Measurements from ENCODE around the gene A4GALT.

The A4GALT gene

DNA sequence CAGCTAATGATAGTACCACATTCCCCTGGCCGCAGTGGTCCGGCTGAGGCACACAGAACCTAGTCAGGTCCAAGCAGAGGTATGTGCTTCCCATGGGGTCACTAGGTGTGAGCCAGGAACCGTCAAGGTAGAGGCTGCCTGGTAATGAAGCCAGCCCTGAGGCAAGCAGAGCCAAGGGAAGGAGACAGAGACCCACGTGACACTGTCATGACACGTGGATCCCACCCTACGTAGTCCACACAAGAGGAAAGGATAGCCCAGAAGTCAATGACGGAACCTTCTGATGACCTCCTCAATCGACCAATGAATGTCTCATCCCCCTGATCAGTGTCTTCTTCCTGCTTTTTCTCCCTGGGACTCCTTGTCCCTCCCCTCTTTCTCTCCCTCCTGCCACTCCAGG is 19.0 kb downstream of the A4GALT start:
- DNase-seq (ENCODE audit: low spot score) = no peak

DNA sequence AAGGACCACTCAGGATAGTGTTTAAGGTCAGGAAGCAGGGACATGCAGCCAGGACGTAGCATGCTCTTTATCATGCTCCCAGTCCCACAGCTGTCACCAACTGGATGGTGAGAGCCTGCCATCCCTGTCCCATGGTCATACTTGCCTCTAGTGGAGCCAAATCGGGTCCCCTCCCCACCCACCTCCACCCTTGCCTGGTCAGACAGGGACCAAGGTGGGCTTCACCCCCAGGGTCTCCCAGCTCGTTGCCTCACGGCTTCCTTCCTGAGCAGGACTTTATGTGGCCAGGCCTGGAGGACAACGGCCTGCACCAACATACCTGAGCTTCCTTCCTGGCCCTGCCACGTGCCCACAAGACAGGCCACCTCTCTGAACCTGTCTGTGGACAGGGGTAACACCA is 19.8 kb downstream of the A4GALT start:
- DNase-seq (ENCODE audit: low spot score) = no peak

DNA sequence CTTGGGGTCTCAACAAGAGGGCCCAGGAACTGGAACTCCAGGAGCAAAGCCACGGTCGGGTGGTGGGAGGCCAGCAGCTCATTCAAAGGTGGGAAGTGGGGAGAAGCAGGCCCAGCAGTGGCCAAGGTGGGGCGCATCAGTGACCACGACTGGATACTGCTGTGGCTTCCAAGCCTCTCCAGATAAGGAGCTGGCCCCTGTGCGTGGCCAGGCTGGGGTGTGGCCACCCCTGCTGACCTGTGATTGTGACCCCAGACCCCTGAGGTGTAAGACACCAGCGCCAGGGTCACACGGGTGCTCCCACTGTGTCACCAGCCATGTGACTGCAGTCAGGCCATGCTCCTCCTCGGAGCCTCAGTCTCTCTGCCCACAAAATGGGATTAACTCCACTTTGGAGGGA is 20.3 kb downstream of the A4GALT start:
- no peak for DNase-seq (ENCODE audit: low spot score)

DNA sequence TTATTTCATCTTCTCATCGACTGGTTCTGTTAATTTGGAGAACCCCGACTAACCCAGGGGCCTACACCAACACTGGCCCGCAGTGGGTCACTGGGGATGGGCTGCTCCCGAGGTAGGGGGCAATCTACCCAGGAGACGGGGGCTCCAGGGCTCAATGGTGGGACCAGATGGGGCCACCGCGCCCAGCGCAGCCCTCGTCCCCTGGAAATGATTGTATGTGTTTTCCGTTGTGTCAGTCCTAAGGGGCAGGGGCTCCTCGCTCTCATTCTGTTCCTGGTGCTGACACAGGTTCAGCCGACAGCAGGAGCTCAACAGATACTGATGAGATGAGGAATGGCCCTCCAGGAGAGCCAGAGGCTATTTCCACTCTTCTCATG is 20.7 kb downstream of the A4GALT start:
- no peak for DNase-seq (ENCODE audit: low spot score)

DNA sequence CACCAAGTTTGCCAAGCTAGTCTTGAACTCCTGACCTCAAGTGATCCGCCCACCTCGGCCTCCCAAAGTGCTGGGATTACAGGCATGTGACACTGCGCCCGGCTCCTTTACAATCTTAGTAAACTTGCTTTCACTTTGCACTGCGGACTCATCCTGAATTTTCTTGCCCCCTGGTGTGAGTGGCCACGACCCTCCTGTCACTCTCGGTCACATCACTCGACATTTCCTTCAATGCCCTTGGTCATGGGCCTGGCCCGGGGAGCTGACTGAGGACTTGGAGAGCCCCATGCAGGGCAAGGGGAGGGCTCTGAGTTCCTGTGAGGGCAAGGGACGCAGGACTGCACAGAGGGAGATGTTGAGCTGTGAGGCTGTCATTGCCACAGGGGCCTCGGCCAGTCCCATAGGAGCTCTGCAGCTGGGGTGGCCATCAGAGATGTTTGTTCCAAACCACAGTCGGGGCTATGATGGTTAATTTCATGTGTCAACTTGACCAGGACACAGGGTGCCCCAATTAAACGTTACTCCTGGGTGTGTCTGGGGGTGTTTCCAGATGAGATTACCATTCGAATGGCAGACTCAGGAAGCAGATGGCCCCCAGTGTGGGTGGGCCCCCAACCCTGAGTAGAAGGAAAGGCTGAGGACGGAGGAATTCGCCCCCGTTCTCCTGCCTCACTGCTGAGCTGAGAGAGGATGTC is 21.2 kb downstream of the A4GALT start:
- no peak for DNase-seq (ENCODE audit: low spot score)

DNA sequence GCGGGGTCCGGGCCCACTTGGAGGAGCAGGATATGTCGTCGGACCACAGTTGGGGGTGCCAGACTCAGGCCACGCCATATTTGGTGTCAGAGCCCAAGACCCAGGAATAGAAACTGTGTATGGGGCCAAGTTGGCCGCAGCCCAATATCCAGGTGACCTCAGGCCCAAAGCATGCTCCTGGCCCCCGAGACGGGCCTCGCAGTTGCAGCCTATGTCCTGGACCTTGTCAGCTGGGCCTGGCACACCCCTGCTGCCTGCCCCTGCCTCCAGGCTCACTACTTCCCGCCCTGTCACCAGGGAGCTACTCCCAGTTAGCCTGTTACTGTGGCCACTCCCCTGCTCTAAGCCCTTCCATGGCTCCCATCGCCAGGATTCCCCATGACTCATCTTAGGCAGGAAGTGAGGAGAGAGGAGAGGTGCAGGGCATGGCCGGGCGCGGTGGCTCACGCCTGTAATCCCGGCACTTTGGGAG is 23.1 kb downstream of the A4GALT start:
- peak; percentile 93 for DNase-seq (ENCODE audit: low spot score)

DNA sequence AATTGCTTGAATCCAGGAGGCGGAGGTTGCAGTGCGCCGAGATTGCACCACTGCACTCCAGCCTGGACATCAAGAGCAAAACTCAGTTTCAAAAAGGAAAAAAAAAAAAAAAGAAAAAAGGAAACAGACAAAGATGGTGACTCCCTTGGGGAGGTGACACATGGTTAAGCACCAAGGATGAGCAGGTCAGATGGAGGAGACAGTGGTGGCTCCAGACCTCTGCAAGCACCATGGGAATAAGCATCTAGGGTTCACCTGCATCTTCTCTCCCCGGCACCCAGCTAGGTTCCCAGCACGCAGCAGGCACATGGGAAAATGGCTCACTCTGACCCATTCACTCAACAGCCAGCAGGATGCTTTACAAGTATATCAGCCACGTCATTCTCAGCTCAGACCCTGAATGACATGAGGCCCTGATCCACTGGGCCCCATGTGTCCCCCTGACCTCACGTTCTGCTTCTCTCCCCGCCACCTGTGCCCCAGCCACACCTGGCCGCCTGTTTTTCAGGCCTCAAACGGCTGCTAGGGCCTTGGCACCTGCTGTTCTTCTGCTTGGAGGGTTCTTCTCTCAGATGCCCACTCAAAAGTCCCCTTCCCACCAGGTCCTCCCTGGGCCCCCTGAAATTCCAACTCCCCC is 24.2 kb downstream of the A4GALT start:
- no peak for DNase-seq (ENCODE audit: low spot score)

DNA sequence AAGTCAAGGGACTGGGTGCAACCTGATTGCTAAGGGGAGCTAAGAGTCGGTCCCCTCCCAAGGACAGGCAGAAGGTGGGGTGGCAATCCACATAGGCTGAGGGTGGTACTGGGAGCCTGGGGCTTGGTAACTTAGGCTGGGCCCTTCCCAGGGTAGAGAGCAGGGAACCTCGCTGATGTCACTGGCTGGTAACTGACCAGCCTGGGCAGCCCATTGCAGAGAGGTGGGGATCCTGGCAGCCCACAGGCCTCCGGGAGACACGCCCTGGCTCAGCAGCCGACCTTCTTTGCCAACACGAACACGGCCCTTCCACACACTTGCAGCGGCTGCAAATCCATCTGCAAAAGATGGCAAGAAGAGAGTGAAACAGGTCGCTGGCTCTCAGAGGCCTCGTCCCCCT is 25.4 kb downstream of the A4GALT start:
- no peak for DNase-seq (ENCODE audit: low spot score)

DNA sequence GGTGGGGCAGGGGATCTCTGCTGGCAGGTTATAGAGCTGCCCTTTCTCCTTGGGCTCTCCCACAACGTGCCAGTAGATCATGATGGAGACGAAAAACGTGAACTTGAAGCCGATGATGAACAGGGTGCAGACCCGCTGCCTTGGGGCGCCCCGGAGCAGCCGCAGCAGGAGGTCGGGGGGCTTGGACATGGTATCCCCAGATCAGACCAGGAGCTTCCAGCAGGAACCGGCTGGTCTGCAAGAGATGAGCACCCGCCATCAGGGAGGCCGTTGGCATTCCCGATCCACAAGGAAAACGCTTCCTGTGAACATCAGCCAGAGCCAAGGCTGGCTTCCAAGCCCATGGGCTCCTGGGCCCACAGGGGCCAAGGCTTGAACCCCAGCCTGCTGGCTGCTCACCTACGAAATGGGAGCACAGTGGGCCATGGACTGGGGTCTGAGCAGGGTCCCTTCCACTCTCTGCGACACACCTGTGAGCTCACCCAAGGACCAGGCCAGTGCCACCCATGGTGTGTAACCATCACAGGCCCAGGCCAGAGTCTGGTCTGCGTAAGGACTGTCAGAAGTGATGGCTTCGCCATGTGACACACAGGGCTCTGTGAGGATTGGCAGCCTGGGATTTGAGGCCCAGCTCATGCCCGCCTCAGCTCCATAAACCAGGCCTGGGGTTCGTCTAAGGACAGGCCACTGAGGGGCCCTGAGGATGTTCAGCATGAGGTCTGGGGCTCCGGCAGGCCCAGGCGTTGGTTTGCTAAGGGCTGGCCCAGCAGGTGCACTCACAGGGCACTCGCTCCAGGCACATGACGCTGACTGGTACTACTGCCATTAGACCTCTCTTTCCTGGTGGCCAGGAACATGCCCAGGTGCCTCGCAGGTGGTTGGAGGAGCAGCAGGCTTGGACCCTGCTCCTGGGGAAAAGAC is 26.6 kb downstream of the A4GALT start:
- DNase-seq (ENCODE audit: low spot score) = no peak

DNA sequence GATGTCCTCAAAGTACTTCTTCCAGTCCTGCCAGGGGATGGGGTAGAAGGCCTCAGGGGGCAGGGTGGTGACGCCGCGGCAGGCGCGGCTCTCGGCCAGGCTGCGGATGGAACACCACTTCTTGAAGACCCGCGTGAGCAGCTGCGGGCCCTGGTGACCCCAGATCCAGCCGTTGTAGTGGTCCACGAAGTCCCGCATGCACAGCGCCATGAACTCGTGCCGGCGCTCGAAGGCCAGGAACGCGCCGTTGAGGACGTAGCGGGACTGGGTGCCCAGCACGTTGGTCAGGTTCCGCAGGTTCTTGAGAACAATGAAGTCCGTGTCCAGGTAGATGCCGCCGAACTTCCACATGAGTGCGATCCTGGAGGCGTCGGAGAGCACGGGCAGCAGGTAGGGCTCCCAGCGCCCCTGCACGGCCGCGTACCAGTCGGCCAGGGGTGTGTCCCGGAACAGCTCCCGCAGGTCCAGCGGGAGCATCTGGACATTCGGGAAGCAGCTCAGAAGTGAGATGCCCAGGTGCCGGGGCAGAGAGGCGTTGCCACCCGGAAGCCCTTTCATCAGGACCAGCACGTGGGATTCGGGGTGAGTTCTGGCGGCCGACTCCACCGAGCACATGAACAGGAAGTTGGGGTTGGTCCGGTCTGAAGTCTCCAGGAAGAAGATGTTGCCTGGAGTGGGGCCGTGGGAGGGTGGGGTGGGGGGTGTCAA is 27.5 kb downstream of the A4GALT start:
- DNase-seq (ENCODE audit: low spot score) = no peak

DNA sequence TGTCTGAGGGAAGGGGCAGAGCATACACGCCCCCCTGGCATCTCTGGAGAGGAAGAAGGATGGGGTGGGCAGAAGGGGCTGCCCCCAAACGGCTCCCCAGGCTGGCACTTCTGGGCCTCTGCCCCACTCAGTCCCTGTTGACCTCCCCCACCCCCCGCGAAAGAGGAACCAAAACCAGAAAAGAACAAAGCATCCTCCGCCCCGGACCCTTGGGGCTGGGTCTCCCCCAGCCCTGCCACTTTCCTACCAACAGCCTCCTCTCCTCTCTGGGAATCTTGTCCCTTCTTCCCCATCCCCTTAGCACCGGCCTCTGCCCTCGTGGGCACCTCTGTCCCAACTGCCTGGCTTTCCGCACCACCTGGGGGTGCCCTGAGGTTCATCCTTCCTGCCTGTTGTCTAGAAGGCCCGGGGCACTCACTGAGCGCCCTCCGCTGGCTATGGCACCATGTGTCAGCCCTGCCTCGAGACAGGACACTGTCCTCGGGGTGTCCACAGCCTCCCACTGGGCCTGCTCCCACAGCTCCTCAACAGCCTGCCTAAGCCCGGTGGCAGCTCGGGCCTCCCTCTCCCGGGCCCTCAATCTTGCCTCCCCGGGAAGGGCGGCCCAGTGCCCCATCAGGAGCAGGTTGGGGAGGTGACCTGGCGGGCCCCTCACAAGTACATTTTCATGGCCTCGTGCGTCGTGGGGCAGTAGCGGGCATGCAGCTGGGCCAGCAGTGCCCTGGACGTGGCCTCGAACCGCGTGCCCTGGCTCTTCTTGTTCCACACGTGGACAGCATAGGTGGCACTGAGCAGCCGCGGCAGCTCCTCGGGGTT is 28.2 kb downstream of the A4GALT start:
- no peak for DNase-seq (ENCODE audit: low spot score)

DNA sequence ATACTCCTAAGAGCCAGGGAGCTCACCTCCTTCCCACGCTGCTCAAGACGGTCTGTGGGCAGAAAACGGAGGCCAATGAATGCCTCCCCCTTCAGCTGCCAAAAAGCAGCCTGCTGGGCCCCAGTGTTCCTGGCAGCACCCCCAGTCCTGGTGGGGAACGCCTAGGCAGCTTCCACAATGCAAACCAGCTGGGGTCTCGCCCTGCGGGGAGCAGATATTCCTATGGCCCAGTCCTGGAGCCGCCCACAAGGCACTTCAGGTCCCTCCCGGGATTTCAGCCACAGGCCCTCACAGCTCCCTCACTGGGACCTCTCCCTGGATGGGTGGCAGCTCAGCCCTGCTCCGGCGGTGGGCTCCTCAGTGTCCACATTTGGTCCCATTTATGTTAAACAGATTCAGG is 29.2 kb downstream of the A4GALT start:
- DNase-seq (ENCODE audit: low spot score) = no peak

DNA sequence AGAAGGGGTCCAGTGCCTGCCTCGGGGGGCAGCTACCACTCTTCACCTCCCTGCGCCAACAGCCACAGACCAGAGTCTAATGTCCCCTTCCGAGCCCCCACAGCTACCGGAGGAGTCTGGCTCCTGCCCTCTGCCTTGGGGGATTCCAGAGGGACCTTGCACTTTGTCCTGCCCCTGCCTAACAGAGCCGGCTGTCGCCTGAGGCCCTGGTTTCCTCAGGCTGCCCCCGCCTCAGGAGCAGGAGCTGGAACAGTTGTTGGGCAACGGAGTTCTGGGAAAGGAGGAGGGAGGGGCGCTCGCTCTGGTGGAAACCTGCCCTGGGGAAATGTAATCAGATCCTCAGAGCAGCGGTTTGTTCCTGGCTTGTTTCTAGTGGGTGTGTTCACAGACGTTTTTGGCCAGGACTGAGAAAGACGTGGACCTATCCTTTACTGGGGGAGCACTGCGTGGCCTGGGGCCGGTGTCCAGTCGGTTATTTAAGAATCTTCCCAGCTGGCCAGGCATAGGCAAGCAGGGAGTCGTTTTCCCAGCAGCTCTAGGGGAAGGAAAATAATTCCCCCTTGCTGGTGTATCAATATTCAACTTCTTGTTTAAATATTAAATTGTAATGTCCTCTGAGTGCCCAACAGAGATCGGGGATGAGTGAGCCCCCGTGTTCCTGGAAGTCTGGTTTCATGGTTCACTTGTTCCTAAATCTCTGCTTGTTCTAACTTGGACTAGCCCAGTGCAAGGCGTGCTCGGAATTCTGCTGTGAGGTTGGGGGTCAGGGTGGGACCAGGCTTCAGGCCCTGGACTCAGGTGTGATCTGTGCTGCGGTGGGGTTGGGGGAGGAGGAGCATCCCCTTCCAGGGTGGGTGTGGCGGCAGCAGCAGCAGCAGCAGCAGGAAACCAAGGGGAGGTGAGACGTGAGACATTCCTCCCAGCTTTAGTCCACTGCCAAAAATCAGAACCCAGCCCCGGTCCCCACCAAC is 32.1 kb downstream of the A4GALT start:
- DNase-seq (ENCODE audit: low spot score) = peak; percentile 84

DNA sequence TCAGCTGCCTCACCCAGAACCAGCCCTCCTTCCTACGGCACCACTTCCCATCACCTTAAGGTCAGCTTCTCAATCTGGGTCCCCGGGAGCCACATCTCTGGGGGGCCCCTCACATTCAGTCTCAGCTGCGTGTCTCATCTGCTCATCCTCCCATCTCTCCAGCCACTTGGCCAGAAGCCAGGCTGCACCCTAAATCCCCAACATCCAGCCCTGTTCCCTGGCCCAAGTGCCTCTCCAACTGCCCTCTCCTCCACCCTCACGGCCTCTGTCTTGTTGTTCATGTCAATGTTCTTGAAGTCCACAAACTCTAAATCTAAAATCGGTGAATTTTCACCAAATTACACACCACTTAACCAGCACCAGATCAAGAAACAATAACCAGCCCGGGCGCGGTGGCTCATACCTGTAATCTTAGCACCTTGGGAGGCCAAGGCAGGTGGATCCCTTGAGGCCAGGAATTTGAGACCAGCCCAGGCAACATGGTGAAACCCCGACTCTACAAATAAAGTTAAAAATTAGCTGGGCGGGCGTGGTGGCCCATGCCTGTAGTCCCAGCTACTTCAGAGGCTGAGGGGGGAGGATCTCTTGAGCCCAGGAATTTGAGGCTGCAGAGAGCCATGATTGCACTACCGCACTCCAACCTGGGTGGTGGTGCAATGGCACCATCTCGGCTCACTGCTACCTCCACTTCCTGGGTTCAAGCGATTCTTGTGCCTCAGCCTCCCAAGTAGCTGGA is 33.7 kb downstream of the A4GALT start:
- DNase-seq (ENCODE audit: low spot score) = no peak

DNA sequence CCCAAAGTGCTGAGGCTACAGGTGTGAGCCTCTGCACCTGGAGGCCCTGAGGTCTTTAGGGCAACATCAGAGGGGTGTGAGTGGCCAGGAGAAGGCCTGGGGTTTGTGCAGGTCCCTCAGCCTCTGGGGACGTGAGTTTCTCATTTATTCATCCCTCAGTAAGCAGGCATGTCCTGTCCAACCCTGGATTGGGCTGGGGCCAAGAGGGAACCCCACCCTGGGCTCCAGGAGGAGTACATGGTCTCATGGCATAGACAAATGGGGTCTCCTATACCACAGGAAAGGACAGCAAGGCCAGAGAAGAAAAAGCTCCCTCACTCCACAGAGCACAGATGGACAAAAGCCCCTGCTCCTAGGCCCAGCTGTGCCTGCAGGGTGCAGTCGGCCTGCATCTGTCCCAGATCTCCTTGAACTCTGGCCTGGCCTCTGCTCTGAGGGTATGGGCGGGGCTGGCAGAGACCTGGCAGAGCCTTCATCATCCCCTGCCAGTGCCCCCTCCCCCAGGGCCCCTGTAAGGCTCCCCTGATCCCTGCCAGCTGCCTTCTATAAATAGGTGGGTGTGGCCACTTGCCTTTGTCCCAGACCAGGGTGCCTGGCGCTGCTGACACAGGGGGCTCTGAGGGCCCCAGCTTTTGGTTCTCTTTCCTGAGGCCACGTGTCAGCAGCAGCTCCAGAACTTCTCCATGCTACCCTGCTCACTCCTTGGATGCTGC is 34.6 kb downstream of the A4GALT start:
- no peak for DNase-seq (ENCODE audit: low spot score)

DNA sequence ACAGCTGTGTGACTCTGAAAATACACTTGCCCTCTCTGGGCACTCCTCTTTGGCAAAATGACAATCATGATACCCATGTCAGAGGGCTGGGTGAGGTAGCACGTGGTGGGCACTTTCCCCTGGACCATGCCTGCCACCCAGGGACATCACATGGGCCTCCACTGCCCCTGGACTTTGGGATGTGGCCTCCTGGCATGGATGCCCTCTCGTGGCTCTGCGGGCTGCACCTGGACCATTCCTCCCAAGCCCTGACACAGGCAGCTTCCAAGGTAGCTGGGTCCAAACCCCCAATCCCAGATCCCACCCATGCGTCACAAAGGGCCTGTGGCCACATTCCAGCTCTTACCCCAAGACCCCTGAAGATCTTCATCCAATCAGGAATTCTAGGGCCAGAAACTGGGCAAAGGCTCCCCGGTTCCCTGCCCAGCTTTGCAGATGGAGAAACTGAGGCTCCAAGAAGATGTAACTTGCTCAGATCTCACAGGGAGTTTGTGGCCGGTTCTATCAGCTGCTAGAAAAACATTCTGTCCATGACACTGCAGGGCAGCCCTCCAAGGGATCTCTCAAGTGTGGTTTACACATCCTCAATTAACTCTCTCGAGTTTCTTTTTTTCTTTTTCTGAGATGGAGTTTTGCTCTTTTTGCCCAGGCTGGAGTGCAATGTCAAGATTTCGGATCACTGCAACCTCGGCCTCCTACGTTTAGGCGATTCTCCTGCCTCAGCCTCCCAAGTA is 36.0 kb downstream of the A4GALT start:
- DNase-seq (ENCODE audit: low spot score) = no peak

DNA sequence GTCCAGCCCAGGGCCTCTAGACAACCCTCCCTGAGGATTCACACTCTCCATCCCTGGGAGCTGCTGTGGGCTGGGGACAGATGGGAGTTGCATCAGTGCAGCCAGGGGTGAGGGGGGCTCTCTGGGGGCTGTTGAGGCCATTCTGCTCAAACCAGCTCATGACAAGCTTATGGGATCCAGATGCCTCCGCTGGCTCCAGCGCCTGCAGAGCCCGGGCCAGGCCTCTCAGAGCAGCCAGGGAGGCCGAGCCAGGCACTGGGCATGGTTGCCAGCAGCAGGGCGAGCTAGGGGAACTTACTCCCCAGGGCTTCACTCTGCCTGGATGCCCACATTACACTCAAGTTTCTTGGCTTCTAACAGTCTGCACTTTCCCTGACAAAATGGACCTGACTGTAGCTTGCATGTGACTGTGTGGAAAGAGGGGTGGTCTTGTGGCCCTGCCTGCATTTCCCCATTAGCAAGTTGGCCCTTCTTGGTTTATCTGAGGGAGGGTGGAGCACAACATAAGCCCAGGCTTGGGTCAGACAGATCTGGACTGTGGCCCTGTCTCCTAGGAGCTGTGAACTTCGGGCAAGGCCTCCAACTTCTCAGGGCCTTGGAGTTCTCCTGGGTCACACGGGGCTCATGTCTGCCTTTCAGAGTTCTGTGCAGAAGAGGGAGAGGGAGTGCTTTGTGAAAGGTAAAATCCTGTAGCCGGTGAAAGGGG is 36.9 kb downstream of the A4GALT start:
- DNase-seq (ENCODE audit: low spot score) = no peak

Measured in hepatic stellate cell (primary cell).